ENCODE measurements around the gene SLIT3. TPM values are rescaled to one million over a fixed set of nuclear protein-coding genes. Genes with fewer than 3 reads are reported as not detected.

Gene SLIT3
- total and polyA plus RNA-seq, 10 of the 15 experiments (the other 5 are each of a cell fraction or from before 2014, with no cell fraction given) = 0.05 TPM; not detected in 9

DNA sequence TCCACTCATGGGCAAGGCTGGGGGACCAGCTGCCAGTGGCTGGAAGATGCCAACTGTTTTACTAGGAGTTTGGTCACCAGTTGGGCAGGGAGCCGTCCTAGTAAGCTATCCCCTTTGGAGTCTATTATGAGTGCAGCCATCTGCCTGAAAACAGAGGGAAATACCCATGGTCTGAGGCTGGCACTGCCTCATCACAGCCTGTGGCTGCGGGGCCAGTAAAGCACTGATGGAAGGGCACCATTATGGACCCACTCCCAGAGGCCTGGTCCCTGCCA is 534.6 kb downstream of the SLIT3 start (continued):
- TF ChIP-seq CBX5 (IDR thresholded peaks at IDR 0.05; ENCODE audit: low read depth) (no peak), NR2C1 (IDR thresholded peaks at IDR 0.05) (no peak), ATF7 (IDR thresholded peaks at IDR 0.05; ENCODE audit: low read depth) (no peak), BRCA1 (IDR thresholded peaks at IDR 0.05; ENCODE audit: low read depth, low read length) (no peak), TAF1 (IDR thresholded peaks at IDR 0.05; ENCODE audit: borderline replicate concordance, low read depth, low read length) (no peak), RFX5 (IDR thresholded peaks at IDR 0.05; ENCODE audit: low read depth, low read length) (no peak)
- TF ChIP-seq, protein P1, sequence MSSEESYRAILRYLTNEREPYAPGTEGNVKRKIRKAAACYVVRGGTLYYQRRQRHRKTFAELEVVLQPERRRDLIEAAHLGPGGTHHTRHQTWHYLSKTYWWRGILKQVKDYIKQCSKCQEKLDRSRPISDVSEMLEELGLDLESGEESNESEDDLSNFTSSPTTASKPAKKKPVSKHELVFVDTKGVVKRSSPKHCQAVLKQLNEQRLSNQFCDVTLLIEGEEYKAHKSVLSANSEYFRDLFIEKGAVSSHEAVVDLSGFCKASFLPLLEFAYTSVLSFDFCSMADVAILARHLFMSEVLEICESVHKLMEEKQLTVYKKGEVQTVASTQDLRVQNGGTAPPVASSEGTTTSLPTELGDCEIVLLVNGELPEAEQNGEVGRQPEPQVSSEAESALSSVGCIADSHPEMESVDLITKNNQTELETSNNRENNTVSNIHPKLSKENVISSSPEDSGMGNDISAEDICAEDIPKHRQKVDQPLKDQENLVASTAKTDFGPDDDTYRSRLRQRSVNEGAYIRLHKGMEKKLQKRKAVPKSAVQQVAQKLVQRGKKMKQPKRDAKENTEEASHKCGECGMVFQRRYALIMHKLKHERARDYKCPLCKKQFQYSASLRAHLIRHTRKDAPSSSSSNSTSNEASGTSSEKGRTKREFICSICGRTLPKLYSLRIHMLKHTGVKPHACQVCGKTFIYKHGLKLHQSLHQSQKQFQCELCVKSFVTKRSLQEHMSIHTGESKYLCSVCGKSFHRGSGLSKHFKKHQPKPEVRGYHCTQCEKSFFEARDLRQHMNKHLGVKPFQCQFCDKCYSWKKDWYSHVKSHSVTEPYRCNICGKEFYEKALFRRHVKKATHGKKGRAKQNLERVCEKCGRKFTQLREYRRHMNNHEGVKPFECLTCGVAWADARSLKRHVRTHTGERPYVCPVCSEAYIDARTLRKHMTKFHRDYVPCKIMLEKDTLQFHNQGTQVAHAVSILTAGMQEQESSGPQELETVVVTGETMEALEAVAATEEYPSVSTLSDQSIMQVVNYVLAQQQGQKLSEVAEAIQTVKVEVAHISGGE (CRISPR knock-in tag; IDR thresholded peaks at IDR 0.05) = no peak
- TF ChIP-seq, protein P2, sequence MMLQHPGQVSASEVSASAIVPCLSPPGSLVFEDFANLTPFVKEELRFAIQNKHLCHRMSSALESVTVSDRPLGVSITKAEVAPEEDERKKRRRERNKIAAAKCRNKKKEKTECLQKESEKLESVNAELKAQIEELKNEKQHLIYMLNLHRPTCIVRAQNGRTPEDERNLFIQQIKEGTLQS (IDR thresholded peaks at IDR 0.05; ENCODE audit: borderline replicate concordance, extremely low read depth, low read depth, low read length) = no peak

DNA sequence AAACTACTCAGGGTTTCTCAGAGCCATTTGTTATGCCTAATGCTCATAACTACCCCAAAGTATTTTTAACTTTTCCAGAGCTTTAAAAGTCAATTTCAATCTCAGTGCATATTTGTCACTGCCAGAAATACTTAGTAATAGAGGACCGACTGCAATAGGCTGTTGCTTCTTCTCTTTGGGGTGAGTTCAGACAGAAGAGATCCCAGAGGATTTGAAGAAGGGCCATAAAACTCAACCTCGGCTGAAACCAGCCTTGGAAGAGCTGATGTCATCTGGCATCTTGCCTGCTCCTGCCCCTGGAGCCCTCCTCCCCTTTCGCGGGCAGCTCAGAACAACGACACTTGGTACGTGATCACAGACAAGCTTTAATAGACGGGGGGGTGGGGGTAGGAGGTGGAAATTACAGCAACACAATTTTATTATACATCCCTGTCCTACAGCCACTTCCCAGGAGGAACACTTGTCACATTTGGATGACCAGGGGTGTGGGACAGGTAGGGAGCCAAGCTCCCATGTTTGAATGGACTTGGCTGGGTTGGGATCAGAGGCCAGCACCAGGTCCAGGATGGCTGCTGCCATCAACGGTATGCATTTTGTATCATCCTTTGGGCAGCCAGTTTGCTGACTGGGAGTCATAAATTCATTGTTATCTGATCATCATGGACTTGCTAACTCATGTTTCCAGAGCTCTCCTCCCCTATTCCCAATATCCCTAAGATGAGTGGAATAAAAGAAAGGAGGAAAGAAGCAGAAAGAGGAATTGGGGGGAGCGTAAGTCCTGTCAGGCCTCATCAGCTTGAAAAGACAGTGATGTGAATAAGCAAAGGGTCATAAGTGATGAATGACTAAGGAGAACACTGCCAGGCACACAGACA is 535.2 kb downstream of the SLIT3 start:
- Histone ChIP-seq H3K27me3 (replicated peaks in 1 of 2; ENCODE audit: control insufficient read depth in 2 of 2, insufficient read depth in 2 of 2, low read length in 1 of 2) (no peaks in the 10 kb centered on the region), H3K79me2 (ENCODE audit: control insufficient read depth, insufficient read depth, low read length) (no peaks in the 10 kb centered on the region), H3K9me3 (replicated peaks; ENCODE audit: control insufficient read depth, insufficient read depth, low read length) (no peaks in the 10 kb centered on the region), H3K4me3 (no peak overlapping the region), H3K36me3 (ENCODE audit: control insufficient read depth in 2 of 2, insufficient read depth in 2 of 2, low read length in 1 of 2) (no peaks in the 10 kb centered on the region), H3K4me1 (ENCODE audit: control insufficient read depth, insufficient read depth, low read length) (no peaks in the 10 kb centered on the region), H3K27ac (ENCODE audit: control insufficient read depth, insufficient read depth) (no peak overlapping the region), H2AFZ (ENCODE audit: control insufficient read depth, low read depth, low read length) (no peak overlapping the region), H3K4me2 (ENCODE audit: control insufficient read depth, insufficient read depth) (no peak overlapping the region), H3K9ac (ENCODE audit: control insufficient read depth, insufficient read depth, low read length) (no peak overlapping the region), H4K20me1 (ENCODE audit: control insufficient read depth, insufficient read depth) (no peaks in the 10 kb centered on the region)
- DNase-seq (ENCODE audit: low read depth, low spot score) (no peak), FAIRE-seq (no peak), ATAC-seq (no peak)
- in situ Hi-C loops (cut with MboI) (no loop called here), intact Hi-C loops (cut with micrococcal nuclease; ENCODE audit: unreplicated experiment) (no loop called here)
- CTCF ChIA-PET = no interaction called here
- POLR2A ChIA-PET = no interaction called here
- RAD21 ChIA-PET (ENCODE audit: unreplicated experiment) = no interaction called here
- WGBS (ENCODE audit: insufficient coverage, insufficient replicate concordance, low lambda C conversion rate, missing lambda C conversion rate) = 36% methylated on average over 9 of the region's 9 CpGs
- SMC1A ChIA-PET (ENCODE audit: uncharacterized antibody, unreplicated experiment) = interaction anchor here (0.9 kb wide), 1 partner anchor 16 kb away, joined by 3 read pairs; no protein-coding TSS in a partner anchor
- no TSS peak for BruUV-seq (replicated peaks)
- no peak for TF ChIP-seq ZNF384 (IDR thresholded peaks at IDR 0.05; ENCODE audit: borderline replicate concordance, low read depth, low read length)
- TF ChIP-seq, protein P3, sequence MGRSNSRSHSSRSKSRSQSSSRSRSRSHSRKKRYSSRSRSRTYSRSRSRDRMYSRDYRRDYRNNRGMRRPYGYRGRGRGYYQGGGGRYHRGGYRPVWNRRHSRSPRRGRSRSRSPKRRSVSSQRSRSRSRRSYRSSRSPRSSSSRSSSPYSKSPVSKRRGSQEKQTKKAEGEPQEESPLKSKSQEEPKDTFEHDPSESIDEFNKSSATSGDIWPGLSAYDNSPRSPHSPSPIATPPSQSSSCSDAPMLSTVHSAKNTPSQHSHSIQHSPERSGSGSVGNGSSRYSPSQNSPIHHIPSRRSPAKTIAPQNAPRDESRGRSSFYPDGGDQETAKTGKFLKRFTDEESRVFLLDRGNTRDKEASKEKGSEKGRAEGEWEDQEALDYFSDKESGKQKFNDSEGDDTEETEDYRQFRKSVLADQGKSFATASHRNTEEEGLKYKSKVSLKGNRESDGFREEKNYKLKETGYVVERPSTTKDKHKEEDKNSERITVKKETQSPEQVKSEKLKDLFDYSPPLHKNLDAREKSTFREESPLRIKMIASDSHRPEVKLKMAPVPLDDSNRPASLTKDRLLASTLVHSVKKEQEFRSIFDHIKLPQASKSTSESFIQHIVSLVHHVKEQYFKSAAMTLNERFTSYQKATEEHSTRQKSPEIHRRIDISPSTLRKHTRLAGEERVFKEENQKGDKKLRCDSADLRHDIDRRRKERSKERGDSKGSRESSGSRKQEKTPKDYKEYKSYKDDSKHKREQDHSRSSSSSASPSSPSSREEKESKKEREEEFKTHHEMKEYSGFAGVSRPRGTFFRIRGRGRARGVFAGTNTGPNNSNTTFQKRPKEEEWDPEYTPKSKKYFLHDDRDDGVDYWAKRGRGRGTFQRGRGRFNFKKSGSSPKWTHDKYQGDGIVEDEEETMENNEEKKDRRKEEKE (IDR thresholded peaks at IDR 0.05) = no peak
- TF ChIP-seq, protein P4, sequence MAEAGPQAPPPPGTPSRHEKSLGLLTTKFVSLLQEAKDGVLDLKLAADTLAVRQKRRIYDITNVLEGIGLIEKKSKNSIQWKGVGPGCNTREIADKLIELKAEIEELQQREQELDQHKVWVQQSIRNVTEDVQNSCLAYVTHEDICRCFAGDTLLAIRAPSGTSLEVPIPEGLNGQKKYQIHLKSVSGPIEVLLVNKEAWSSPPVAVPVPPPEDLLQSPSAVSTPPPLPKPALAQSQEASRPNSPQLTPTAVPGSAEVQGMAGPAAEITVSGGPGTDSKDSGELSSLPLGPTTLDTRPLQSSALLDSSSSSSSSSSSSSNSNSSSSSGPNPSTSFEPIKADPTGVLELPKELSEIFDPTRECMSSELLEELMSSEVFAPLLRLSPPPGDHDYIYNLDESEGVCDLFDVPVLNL (IDR thresholded peaks at IDR 0.05; ENCODE audit: low read depth, low read length) = no peak
